ENCODE data around the gene SLC39A11.

Gene SLC39A11

GRCh38 chr17:72656130-72656763 lies 436.2 kb downstream of the SLC39A11 start:
- Histone ChIP-seq H3K27me3 (ENCODE audit: insufficient read depth, low read depth, severe bottlenecking) (no peaks in the 10 kb centered on the region), H3K36me3 (0 out of 2 replicates have a peak, but pooled peaks cover 2% of the 10 kb centered on the region), H3K9me3 (ENCODE audit: severe bottlenecking) (no peaks in the 10 kb centered on the region), H3K4me3 (ENCODE audit: low read depth, low read length) (no peak overlapping the region), H3K27ac (no peak overlapping the region)
- TF ChIP-seq CTCF (IDR thresholded peaks at IDR 0.05; ENCODE audit: low read depth, low read length), result no peak
- no peak for DNase-seq

- no peak for TF ChIP-seq CTCF (IDR thresholded peaks at IDR 0.05; ENCODE audit: low read depth, low read length)
- H3K27ac ChIP-seq, result no peak overlapping the region
- no peak for DNase-seq
These were observed 437.8 kb downstream of the SLC39A11 start for GRCh38 chr17:72654706-72655105.

GRCh38 chr17:72651988-72652387 lies 440.5 kb downstream of the SLC39A11 start:
- TF ChIP-seq CTCF (IDR thresholded peaks at IDR 0.05; ENCODE audit: low read depth, low read length), result no peak
- Histone ChIP-seq H3K27ac (no peak overlapping the region), H3K36me3 (peaks cover 17% of the 10 kb centered on the region), H3K9me3 (ENCODE audit: severe bottlenecking) (no peaks in the 10 kb centered on the region), H3K4me3 (ENCODE audit: low read depth, low read length) (no peak overlapping the region), H3K27me3 (ENCODE audit: insufficient read depth, low read depth, severe bottlenecking) (no peaks in the 10 kb centered on the region)
- no peak for DNase-seq

More at GRCh38 chr17:72654706-72655105, 437.8 kb downstream of the SLC39A11 start:
- no peaks in the 10 kb centered on the region for H3K9me3 ChIP-seq (ENCODE audit: severe bottlenecking)
- no peaks in the 10 kb centered on the region for H3K27me3 ChIP-seq (ENCODE audit: insufficient read depth, low read depth, severe bottlenecking)
- no peak overlapping the region for H3K4me3 ChIP-seq (ENCODE audit: low read depth, low read length)
- peaks cover 3% of the 10 kb centered on the region; the same call in 1 of the 2 replicates for H3K36me3 ChIP-seq

- TF ChIP-seq CTCF (IDR thresholded peaks at IDR 0.05; ENCODE audit: low read depth, low read length), result no peak
- peaks cover 28% of the 10 kb centered on the region for H3K36me3 ChIP-seq
These were observed 443.8 kb downstream of the SLC39A11 start for GRCh38 chr17:72648702-72649101.

GRCh38 chr17:72646176-72646575 lies 446.3 kb downstream of the SLC39A11 start:
- Histone ChIP-seq H3K4me3 (ENCODE audit: low read depth, low read length) (no peak overlapping the region), H3K27me3 (ENCODE audit: insufficient read depth, low read depth, severe bottlenecking) (no peaks in the 10 kb centered on the region), H3K27ac (no peak overlapping the region), H3K9me3 (ENCODE audit: severe bottlenecking) (no peaks in the 10 kb centered on the region), H3K36me3 (peaks cover 28% of the 10 kb centered on the region)
- DNase-seq, result no peak
- TF ChIP-seq CTCF (IDR thresholded peaks at IDR 0.05; ENCODE audit: low read depth, low read length), result no peak

More at GRCh38 chr17:72648702-72649101, 443.8 kb downstream of the SLC39A11 start:
- H3K27me3 ChIP-seq (ENCODE audit: insufficient read depth, low read depth, severe bottlenecking), result no peaks in the 10 kb centered on the region
- H3K27ac ChIP-seq, result no peak overlapping the region
- no peaks in the 10 kb centered on the region for H3K9me3 ChIP-seq (ENCODE audit: severe bottlenecking)
- H3K4me3 ChIP-seq (ENCODE audit: low read depth, low read length), result no peak overlapping the region
- DNase-seq, result no peak

GRCh38 chr17:72644492-72644891 lies 448.0 kb downstream of the SLC39A11 start:
- no peak for TF ChIP-seq CTCF (IDR thresholded peaks at IDR 0.05; ENCODE audit: low read depth, low read length)
- H3K27ac ChIP-seq, result no peak overlapping the region
- no peak for DNase-seq
- no peaks in the 10 kb centered on the region for H3K27me3 ChIP-seq (ENCODE audit: insufficient read depth, low read depth, severe bottlenecking)
- H3K4me3 ChIP-seq (ENCODE audit: low read depth, low read length), result no peak overlapping the region
- H3K36me3 ChIP-seq, result peaks cover 25% of the 10 kb centered on the region
- no peaks in the 10 kb centered on the region for H3K9me3 ChIP-seq (ENCODE audit: severe bottlenecking)

Data from WERI-Rb-1 (cell line).